Choroid plexus epithelial cell (primary cell): ENCODE measurements around the gene RIPPLY3.

Experiments used
- DNase-seq: peaks from one replicate; pipeline ENCODE4 v3.0.0-alpha.2; 2010; ENCODE audit warnings: low read depth
- H3K4me3 ChIP-seq: 2 replicates; pipeline ENCODE4 v1.5.1; 2011; ENCODE audit warnings: low read depth, mild to moderate bottlenecking, control low read depth, low read length, moderate library complexity
- TF ChIP-seq, protein P1 (sequence below): conservative IDR thresholded peaks from 2 replicates; pipeline ENCODE4 v1.5.1; 2011; ENCODE audit warnings: low read depth, mild to moderate bottlenecking, control low read depth, inconsistent platforms, low read length, moderate library complexity

The RIPPLY3 gene

GRCh38 chr21:37058261-37058660 is 51.8 kb downstream of the RIPPLY3 start:
- DNase-seq: no peak
- H3K4me3 ChIP-seq: no peak overlapping the region
- TF ChIP-seq, protein P1, sequence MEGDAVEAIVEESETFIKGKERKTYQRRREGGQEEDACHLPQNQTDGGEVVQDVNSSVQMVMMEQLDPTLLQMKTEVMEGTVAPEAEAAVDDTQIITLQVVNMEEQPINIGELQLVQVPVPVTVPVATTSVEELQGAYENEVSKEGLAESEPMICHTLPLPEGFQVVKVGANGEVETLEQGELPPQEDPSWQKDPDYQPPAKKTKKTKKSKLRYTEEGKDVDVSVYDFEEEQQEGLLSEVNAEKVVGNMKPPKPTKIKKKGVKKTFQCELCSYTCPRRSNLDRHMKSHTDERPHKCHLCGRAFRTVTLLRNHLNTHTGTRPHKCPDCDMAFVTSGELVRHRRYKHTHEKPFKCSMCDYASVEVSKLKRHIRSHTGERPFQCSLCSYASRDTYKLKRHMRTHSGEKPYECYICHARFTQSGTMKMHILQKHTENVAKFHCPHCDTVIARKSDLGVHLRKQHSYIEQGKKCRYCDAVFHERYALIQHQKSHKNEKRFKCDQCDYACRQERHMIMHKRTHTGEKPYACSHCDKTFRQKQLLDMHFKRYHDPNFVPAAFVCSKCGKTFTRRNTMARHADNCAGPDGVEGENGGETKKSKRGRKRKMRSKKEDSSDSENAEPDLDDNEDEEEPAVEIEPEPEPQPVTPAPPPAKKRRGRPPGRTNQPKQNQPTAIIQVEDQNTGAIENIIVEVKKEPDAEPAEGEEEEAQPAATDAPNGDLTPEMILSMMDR: no peak

GRCh38 chr21:37059181-37059580 is 52.7 kb downstream of the RIPPLY3 start:
- TF ChIP-seq, protein P1: no peak
- no peak overlapping the region for H3K4me3 ChIP-seq
- DNase-seq: no peak

DNA sequence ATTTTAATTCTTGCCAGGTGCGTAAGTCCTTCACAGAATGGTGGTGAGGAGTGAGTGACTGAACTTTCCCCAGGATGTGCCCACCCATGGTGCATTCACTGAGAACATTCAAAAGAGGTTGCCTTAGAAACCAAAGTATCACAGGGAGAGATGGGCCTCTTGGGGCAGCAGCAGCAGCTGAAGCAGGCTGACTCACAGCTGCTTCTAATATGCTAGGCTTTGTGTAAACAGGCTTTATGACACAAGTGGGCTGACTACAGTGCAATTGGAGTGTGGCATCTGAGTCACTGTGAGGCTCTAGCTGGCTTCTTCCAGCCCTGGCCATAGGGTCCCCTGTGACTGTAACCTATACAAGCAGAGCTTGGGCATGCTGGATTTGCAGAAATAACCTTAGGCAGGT is 53.8 kb downstream of the RIPPLY3 start:
- TF ChIP-seq, protein P1: peak; percentile 43
- DNase-seq: peak; percentile 99
- no peak overlapping the region for H3K4me3 ChIP-seq

DNA sequence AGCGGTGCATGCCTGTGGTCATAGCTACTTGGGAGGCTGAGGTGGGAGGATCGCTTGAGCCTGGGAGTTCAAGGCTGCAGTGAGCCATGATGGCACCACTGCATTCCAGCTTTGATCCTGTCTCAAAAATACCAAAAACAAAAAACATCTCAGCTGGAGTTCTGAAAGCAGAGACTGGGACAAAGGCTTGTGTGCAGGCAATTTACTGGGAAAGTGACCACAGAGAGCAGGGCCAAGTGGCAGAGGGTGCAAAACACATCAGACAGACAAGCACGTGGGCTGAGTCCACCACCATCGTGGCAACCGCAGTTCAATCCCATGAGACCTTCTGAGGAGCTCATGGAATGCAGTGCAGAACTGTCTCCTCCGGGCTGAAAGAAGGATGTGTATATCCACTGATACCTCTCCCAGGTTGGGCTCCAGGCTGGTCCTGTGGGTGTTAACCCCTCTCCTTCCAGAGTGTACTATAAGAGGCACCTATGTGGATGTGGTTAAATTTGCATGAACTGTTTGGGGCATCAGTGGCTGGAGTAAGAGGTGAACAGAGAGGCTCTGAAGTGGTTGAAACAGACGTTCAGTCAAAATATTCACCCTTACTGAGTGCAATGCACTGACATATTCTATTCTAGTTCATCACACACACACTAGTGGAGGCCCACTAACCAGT is 55.6 kb downstream of the RIPPLY3 start:
- H3K4me3 ChIP-seq: no peak overlapping the region
- peak; percentile 88 for DNase-seq
- TF ChIP-seq, protein P1: no peak

GRCh38 chr21:37062593-37062935 is 56.1 kb downstream of the RIPPLY3 start:
- no peak overlapping the region for H3K4me3 ChIP-seq
- DNase-seq: no peak
- TF ChIP-seq, protein P1: no peak

DNA sequence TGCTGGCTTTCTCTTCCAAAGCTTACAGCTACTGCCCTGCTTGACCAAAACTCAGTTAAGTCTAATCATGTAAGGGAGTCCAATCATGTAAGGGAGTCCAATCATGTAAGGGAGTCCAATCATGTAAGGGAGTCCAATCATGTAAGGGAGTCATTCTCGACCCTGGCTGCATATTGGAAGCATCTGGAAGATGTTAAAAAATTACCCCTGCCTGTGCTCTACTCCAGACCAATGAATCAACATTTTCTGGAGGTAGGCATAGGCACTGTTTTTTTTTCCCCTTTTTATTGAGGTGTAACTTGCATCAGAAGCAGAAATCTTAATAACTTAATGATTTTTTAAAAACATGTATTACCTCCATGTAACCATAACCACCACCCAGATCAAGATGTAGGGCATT is 56.9 kb downstream of the RIPPLY3 start:
- H3K4me3 ChIP-seq: no peak overlapping the region
- DNase-seq: no peak
- TF ChIP-seq, protein P1: no peak

DNA sequence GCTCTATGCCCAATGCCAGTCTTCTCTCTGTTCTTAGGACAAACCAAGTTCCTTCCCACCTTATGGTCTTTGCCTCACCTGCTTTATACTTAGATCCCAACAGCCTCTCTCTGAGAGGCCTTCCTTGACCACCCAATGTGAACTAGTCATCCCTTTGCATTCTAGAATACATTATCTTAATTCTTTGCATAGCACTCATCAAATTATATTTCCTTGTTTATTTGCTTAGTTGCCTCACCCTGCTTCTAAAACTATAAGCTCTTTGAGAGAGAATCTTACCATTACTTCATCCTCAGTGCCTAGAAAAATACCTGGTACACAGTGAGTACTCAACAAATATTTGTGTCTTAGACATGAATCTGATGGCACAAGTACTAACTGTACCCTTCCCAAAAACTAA is 58.3 kb downstream of the RIPPLY3 start:
- TF ChIP-seq, protein P1: no peak
- DNase-seq: no peak

More for the DNA sequence above, 58.3 kb downstream of the RIPPLY3 start:
- no peak overlapping the region for H3K4me3 ChIP-seq
